LNCaP clone FGC (cell line): ENCODE results near the gene ZNF827.
A peak's percentile ranks its signal among the peaks of the same experiment; 100 is the strongest.

ENCODE experiments used
- DNase-seq: peaks from one replicate; pipeline ENCODE4 v3.0.0-alpha.2; 2011; ENCODE audit warnings: low read depth
- H3K4me3 ChIP-seq: 2 replicates; pipeline ENCODE4 v1.5.1; 2011; ENCODE audit warnings: mild to moderate bottlenecking, low read depth, low read length, control low read depth
- TF ChIP-seq, protein P1 (sequence below): IDR thresholded peaks from 2 replicates; pipeline ENCODE4 v1.5.1; 2012; ENCODE audit warnings: mild to moderate bottlenecking; ENCODE audit not compliant: control insufficient read depth, insufficient read depth; ENCODE audit errors: extremely low read depth

Gene ZNF827

DNA sequence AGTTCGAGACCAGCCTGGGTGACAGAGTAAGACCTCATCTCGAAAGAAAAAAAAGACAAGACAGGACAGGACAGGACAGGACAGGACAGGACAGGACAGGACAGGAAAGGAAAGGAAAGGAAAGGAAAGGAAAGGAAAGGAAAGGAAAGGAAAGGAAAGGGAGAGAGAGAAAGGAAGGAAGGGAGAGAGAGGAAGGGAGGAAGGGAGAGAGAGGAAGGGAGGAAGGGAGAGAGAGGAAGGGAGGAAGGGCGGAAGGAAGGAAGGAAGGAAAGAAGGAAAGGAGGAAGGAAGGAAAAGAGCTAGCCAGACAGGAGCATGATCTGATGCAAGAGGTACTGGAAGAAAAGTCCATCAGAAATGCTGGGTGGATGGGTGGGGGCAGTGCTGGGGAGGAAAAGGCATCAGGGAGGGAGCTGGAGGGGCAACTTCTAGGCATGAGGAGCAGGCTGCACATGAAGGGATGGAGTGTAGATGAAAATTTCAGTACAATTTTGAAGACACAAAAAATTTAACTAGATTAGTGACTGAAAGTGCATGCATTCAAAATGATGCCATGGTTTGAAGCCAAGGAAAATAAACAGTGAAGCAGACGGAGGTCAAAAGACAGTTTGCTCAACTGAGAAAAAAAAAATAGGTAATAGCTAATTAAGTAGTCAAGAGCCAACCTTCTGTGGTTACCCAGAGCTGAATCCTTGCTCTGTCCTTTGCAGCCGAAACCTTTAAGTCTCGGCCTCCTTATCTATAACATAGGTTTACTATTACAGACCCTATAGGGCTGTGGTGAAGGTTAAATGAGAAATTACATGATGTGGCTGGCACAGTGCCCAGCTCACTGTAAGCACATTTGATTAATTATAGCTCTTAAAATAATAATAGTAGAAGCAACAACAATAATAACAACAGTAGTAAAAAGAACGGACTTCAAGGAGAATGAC is 59.9 kb downstream of the ZNF827 start:
- DNase-seq, result peak; percentile 22
- H3K4me3 ChIP-seq, result no peak overlapping the region
- TF ChIP-seq, protein P1, sequence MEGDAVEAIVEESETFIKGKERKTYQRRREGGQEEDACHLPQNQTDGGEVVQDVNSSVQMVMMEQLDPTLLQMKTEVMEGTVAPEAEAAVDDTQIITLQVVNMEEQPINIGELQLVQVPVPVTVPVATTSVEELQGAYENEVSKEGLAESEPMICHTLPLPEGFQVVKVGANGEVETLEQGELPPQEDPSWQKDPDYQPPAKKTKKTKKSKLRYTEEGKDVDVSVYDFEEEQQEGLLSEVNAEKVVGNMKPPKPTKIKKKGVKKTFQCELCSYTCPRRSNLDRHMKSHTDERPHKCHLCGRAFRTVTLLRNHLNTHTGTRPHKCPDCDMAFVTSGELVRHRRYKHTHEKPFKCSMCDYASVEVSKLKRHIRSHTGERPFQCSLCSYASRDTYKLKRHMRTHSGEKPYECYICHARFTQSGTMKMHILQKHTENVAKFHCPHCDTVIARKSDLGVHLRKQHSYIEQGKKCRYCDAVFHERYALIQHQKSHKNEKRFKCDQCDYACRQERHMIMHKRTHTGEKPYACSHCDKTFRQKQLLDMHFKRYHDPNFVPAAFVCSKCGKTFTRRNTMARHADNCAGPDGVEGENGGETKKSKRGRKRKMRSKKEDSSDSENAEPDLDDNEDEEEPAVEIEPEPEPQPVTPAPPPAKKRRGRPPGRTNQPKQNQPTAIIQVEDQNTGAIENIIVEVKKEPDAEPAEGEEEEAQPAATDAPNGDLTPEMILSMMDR, result no peak

DNA sequence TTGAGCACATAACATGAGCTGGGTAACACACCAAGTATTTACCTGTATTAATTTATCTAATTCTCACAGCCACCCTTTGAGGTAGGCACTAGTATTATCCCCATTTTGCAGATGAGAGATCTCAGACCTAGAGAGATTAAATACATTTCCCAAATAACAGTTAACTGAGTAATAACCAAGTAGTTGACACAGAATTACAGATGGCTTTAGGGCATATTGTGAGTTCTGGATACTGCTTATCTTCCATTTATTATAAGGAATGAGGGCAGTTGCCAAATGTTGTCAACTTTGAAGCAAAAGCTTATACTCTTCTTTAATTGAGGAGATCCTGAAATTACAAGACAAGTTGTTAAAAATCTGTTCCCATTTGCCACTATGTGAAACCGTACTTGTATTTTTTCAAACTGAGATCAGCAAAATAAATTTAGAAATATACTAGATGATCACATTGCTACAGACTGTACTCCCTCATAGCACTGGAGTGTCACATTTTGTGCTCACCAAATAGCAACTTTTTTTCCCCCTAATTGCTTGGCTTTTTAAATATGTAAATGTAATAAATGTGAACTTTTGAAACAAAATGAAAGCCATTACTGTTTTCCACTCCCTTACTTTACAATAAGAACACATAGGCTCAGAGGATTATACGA is 62.0 kb downstream of the ZNF827 start:
- no peak overlapping the region for H3K4me3 ChIP-seq
- DNase-seq, result no peak

DNA sequence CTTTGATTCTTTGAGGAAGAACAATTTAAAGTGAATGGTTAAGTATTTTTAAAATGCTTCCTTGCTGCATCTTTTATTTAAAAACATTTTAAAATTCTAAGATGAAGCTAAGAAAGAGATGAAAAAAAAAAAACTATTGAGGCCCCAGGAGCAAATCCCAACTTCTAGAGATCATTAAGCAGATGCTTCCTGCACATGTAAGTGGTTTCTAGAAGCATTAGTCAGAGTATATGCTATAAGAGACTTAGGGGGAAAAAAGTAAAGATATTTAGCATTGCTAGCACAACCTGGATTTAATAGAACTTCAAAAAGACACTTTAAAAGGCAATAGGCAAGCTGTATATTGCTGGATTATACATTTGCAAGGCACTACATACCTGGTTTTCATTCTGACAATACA is 64.7 kb downstream of the ZNF827 start:
- TF ChIP-seq, protein P1, result no peak
- no peak overlapping the region for H3K4me3 ChIP-seq

More for the DNA sequence above, 62.0 kb downstream of the ZNF827 start:
- TF ChIP-seq, protein P1, result no peak

DNA sequence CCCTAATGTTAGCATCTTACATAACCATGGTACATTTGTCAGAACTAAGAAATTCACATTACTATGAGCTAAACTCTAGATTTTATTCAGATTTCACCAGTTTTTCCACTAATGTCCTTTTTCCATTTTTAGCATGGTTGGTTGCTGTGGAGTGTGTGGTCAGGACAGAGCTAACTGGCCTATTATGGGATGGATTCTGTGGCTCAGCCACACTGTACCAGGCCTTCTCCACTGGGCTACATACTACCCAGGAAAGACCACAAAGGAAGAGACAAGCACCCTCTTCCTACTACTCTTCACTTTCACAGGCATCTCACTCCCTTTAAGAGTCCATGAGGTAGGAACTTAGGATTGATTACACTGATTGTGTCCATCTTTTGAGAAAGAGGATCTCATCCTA is 67.4 kb downstream of the ZNF827 start:
- DNase-seq, result no peak
- TF ChIP-seq, protein P1, result no peak
- no peak overlapping the region for H3K4me3 ChIP-seq

More for the DNA sequence above, 64.7 kb downstream of the ZNF827 start:
- no peak for DNase-seq

DNA sequence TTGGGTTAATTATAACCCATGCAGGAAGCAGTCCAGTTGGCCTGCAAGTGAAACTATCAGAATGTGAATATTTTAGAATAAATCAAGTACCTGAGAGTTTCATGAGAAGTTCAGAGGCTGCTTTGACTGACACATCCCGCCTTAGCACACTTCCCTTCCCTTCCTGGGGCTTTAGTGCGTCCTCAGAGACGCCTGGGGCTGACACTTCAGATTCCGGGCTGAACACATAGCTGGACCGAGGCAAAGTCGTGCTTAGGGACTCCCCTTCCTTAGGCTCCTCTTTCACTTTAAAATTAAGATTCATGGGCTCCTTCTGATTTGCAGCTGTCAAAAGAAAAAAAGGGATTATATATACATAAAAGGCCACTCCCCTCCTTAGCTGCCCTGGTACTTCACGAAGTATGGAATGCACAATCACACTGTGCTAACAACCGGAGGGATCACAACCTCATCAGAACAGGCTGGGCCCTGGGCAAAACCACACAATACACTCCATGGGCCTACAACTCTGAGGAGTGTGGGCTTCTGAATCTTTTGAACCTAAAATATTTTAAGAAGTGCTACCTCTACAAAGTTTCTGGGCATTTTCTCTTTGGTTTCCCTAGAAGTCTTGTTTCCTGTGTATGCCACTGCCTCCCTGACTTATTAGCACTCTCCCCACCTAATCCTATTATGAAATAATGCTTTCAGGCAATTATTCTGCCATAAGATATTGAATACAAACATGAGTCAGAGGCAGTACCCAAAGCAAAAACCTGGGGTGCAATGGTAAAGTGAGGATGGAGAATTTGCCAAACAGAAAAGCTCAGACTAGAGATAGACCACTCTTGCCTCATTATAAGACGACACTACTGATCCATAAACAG is 68.2 kb downstream of the ZNF827 start:
- DNase-seq, result no peak
- no peak overlapping the region for H3K4me3 ChIP-seq
- TF ChIP-seq, protein P1, result no peak

DNA sequence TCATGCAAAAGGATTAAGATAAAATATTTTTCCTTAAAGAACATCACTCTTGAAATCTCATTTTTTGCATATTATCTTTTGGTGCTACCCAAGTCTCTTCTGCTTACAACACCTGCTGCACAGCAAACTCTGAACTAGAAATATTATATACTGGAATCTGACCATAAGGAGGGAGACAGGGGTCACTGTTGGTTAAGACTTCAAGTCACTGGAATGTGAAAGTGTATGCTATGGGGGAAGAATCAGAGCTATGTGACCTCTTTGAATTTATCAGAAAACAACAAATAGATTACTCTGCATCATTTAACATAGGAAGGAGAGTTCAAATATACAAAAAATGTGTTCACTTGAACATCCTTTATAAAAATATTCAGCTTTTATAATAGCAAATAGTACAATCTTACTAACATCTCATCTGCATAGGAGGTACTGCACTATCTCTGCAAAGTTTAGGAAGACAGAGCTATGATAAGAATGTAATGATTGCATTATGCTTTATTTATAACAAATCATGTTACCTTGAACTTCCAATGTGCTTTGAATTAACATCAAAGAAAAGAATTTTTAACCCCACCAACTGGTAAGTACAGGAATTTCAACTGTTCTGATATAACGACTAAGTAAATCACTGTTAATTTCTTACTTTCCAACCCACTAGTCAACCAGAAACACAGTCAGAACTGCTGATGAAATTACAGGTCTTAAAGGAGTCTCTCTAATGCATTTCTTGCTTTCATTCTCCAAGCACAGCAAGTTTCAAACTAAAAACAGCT is 69.8 kb downstream of the ZNF827 start:
- no peak for DNase-seq
- H3K4me3 ChIP-seq, result no peak overlapping the region
- TF ChIP-seq, protein P1, result no peak
